ENCODE measurements around the gene CAPN7.

CAPN7 gene

GRCh38 chr3:15301761-15302160 is 95.7 kb downstream of the CAPN7 start:
- no peak overlapping the region for H3K4me3 ChIP-seq (ENCODE audit: low read length)
- TF ChIP-seq, protein P1, sequence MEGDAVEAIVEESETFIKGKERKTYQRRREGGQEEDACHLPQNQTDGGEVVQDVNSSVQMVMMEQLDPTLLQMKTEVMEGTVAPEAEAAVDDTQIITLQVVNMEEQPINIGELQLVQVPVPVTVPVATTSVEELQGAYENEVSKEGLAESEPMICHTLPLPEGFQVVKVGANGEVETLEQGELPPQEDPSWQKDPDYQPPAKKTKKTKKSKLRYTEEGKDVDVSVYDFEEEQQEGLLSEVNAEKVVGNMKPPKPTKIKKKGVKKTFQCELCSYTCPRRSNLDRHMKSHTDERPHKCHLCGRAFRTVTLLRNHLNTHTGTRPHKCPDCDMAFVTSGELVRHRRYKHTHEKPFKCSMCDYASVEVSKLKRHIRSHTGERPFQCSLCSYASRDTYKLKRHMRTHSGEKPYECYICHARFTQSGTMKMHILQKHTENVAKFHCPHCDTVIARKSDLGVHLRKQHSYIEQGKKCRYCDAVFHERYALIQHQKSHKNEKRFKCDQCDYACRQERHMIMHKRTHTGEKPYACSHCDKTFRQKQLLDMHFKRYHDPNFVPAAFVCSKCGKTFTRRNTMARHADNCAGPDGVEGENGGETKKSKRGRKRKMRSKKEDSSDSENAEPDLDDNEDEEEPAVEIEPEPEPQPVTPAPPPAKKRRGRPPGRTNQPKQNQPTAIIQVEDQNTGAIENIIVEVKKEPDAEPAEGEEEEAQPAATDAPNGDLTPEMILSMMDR (IDR thresholded peaks at IDR 0.05; ENCODE audit: insufficient read depth, low read depth, low read length, missing control alignments): no peak
- no peak for DNase-seq (ENCODE audit: low read depth)

Data from epithelial cell of esophagus (primary cell).